OCI-LY1 (cell line): Measurements from ENCODE around the gene ZNF557.

Source experiments
- EZH2 ChIP-seq: fragments of 200-600 bp; sonication (generic), shearing (Covaris generic); IDR thresholded peaks from 2 replicates; pipeline ENCODE4 v1.8.0; 2017; ENCODE audit warnings: borderline replicate concordance, mixed run types, mild to moderate bottlenecking, antibody characterized with exemption, low read length, moderate library complexity, mixed read lengths
- TF ChIP-seq, protein P1 (sequence below): fragments of 200-600 bp; sonication (generic), shearing (Covaris generic); IDR thresholded peaks from 2 replicates; pipeline ENCODE4 v1.5.1; 2017; ENCODE audit warnings: mild to moderate bottlenecking, antibody characterized with exemption, low read length, moderate library complexity, mixed read lengths

DNA sequence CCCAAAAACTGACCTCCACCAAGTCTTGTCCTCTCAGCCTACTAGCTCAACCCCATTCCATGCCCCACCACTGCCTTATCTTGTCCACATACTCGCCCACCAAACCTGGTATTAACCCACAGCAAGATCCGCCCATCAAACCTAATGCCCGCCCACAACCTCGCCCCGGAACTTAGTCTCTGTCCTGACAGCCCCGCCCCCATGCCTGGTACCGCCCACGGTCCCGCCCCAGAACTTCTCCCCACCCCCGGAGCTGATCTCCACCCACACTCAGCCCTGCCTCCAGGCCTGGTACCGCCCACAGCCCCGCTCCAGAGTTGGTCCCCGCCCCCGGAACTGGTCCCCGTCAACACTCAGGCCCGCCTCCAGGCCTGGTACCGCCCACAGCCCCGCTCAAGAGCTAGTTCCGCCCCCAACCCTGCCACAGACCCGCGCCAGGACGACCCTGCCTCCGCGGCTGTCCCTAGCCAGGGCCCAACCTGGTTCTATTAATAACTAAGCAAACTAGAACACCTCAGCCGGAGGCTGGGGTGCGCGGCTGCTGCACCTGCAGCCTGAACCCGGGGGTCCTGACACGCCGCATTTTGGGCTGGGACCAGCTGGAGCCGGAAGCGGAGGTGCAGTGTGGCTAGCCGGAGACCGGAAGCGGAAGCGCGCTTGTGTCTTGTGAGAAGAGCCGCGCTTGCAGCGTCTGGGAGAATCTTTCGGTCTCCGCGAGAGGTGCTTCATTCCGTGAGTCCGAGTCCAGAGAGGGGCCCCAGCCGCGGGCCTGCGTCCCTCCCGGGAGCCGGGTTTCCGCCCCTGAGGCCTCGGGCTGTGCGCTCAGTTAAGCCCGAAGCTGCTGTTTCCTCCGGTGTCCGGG lies at the start of gene ZNF557:
- TF ChIP-seq, protein P1, sequence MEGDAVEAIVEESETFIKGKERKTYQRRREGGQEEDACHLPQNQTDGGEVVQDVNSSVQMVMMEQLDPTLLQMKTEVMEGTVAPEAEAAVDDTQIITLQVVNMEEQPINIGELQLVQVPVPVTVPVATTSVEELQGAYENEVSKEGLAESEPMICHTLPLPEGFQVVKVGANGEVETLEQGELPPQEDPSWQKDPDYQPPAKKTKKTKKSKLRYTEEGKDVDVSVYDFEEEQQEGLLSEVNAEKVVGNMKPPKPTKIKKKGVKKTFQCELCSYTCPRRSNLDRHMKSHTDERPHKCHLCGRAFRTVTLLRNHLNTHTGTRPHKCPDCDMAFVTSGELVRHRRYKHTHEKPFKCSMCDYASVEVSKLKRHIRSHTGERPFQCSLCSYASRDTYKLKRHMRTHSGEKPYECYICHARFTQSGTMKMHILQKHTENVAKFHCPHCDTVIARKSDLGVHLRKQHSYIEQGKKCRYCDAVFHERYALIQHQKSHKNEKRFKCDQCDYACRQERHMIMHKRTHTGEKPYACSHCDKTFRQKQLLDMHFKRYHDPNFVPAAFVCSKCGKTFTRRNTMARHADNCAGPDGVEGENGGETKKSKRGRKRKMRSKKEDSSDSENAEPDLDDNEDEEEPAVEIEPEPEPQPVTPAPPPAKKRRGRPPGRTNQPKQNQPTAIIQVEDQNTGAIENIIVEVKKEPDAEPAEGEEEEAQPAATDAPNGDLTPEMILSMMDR, result no peak
- TF ChIP-seq EZH2, result no peak
